GM12892 (cell line): ENCODE results near the gene KLF17.

Experiments
- POLR2A ChIP-seq: IDR thresholded peaks from 2 replicates; pipeline ENCODE4 v1.6.1; 2011; ENCODE audit warnings: low read depth, low read length, control low read depth
- POLR2AphosphoS5 ChIP-seq: IDR thresholded peaks from 2 replicates; pipeline ENCODE4 v1.6.1; 2011; ENCODE audit warnings: low read depth, low read length, control low read depth
- TAF1 ChIP-seq: IDR thresholded peaks from 2 replicates; pipeline ENCODE4 v1.6.1; 2011; ENCODE audit warnings: low read depth, mild to moderate bottlenecking, control low read depth, low read length, borderline replicate concordance

GRCh38 chr1:44076066-44076465, 42.6 kb upstream of the KLF17 start:
- TF ChIP-seq POLR2AphosphoS5 (no peak), POLR2A (no peak), TAF1 (no peak)
